GM23338 (cell line): ENCODE measurements around the gene SPATA31E1.

Experiments used
- EZH2phosphoT487 ChIP-seq: fragments of 200-600 bp; sonication (generic); IDR thresholded peaks from one replicate; pipeline ENCODE4 v1.8.1; 2018; ENCODE audit warnings: antibody characterized with exemption; ENCODE audit not compliant: unreplicated experiment
- TF ChIP-seq, protein P1 (sequence below), 2 experiments: fragments of 200-600 bp in 1 of 2; sonication (generic) in 1 of 2; conservative IDR thresholded peaks; 2 replicates each; pipeline versions ENCODE4 v1.5.1 to v1.6.1; 2016 to 2017; ENCODE audit warnings: antibody characterized with exemption in 2 of 2, low read depth in 2 of 2, mild to moderate bottlenecking in 2 of 2, moderate library complexity in 1 of 2

DNA sequence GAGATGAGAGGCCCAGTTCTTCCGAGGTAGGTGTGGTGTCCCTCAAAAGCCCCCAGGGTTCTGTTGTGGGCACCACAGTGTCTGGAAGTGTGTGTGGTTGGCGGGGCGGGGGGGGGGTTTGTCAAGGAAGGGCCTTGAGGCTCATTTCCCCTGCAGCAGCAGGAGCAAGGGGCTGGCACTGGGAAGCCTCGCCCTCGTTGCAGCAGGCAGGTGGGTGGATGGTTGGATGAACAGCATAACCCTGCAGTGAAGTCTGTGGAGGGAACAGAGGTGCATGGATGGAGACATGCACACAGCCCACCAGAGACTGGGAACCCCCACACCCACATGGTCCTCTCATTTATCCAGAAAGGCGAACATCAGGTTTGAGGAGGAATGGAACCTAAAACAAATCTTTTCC is 2.0 kb upstream of the SPATA31E1 start:
- TF ChIP-seq, protein P1, sequence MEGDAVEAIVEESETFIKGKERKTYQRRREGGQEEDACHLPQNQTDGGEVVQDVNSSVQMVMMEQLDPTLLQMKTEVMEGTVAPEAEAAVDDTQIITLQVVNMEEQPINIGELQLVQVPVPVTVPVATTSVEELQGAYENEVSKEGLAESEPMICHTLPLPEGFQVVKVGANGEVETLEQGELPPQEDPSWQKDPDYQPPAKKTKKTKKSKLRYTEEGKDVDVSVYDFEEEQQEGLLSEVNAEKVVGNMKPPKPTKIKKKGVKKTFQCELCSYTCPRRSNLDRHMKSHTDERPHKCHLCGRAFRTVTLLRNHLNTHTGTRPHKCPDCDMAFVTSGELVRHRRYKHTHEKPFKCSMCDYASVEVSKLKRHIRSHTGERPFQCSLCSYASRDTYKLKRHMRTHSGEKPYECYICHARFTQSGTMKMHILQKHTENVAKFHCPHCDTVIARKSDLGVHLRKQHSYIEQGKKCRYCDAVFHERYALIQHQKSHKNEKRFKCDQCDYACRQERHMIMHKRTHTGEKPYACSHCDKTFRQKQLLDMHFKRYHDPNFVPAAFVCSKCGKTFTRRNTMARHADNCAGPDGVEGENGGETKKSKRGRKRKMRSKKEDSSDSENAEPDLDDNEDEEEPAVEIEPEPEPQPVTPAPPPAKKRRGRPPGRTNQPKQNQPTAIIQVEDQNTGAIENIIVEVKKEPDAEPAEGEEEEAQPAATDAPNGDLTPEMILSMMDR (conservative IDR thresholded peaks at IDR 0.05; ENCODE audit: low read depth in 2 of 2) = no peak
- no peak for TF ChIP-seq EZH2phosphoT487
